Liver (tissue), 9 donors: Measurements from ENCODE around the gene GAS6. TPM values are rescaled to one million over a fixed set of nuclear protein-coding genes. Genes with fewer than 3 reads are reported as not detected.

Experiments
- DNase-seq: peaks from one replicate; pipeline ENCODE4 v3.0.0-alpha.2; 2017; ENCODE audit warnings: low spot score
- H3K27ac ChIP-seq, 2 donors: one replicate each; pipeline ENCODE4 v1.7.0; 2013; ENCODE audit warnings: inconsistent platforms in 2 of 2, low read length in 2 of 2, control low read depth in 1 of 2, low read depth in 1 of 2, mild to moderate bottlenecking in 1 of 2
- H3K27me3 ChIP-seq, 4 donors: one replicate each; pipeline versions ENCODE4 v1.6.1 to v1.7.0; 2013; ENCODE audit warnings: low read length in 3 of 4, inconsistent platforms in 1 of 4, mild to moderate bottlenecking in 1 of 4, moderate library complexity in 1 of 4; ENCODE audit not compliant: control insufficient read depth in 4 of 4, insufficient read depth in 4 of 4
- H3K36me3 ChIP-seq, 4 donors: one replicate each; pipeline versions ENCODE4 v1.6.1 to v1.7.0; 2013; ENCODE audit warnings: low read length in 3 of 4, mild to moderate bottlenecking in 3 of 4, low read depth in 1 of 4, moderate library complexity in 1 of 4; ENCODE audit not compliant: control insufficient read depth in 4 of 4, insufficient read depth in 3 of 4
- H3K4me1 ChIP-seq, 4 donors: one replicate each; pipeline versions ENCODE4 v1.6.1 to v1.7.0; 2013; ENCODE audit warnings: low read length in 3 of 4, mild to moderate bottlenecking in 3 of 4, moderate library complexity in 1 of 4; ENCODE audit not compliant: control insufficient read depth in 4 of 4, insufficient read depth in 4 of 4
- H3K4me3 ChIP-seq, 3 donors: one replicate each; pipeline versions ENCODE4 v1.6.1 to v1.7.0; 2013; ENCODE audit warnings: low read length in 3 of 3, control low read depth in 1 of 3, low read depth in 1 of 3, mild to moderate bottlenecking in 1 of 3
- H3K9ac ChIP-seq, 2 donors: one replicate each; pipeline ENCODE4 v1.7.0; 2013; ENCODE audit warnings: low read length in 2 of 2, mild to moderate bottlenecking in 2 of 2, moderate library complexity in 2 of 2, control low read depth in 1 of 2, low read depth in 1 of 2
- H3K9me3 ChIP-seq, 4 donors: one replicate each; pipeline versions ENCODE4 v1.6.1 to v1.7.0; 2013; ENCODE audit warnings: low read length in 3 of 4; ENCODE audit not compliant: control insufficient read depth in 4 of 4
- EGR1 ChIP-seq, 2 donors: IDR thresholded peaks; 2 replicates each; pipeline ENCODE4 v1.6.1; 2016 to 2018; ENCODE audit warnings: antibody characterized with exemption in 2 of 2, low read depth in 2 of 2
- FOXA1 ChIP-seq: IDR thresholded peaks from 2 replicates; pipeline ENCODE4 v1.6.1; 2016; ENCODE audit warnings: antibody characterized with exemption
- FOXA2 ChIP-seq: IDR thresholded peaks from 2 replicates; pipeline ENCODE4 v1.6.1; 2016; ENCODE audit warnings: antibody characterized with exemption
- GABPA ChIP-seq, 2 donors: IDR thresholded peaks in 1 of 2; conservative IDR thresholded peaks in 1 of 2; 2 replicates each; pipeline ENCODE4 v1.6.1; 2016; ENCODE audit warnings: antibody characterized with exemption in 2 of 2, mild to moderate bottlenecking in 1 of 2, moderate library complexity in 1 of 2
- HNF4A ChIP-seq, 2 donors: conservative IDR thresholded peaks; 2 replicates each; pipeline ENCODE4 v1.6.1; 2016; ENCODE audit warnings: antibody characterized with exemption in 2 of 2, mild to moderate bottlenecking in 2 of 2
- HNF4G ChIP-seq: IDR thresholded peaks from 2 replicates; pipeline ENCODE4 v1.6.1; 2016; ENCODE audit warnings: antibody characterized with exemption
- JUND ChIP-seq, 2 donors: IDR thresholded peaks; 2 replicates each; pipeline ENCODE4 v1.6.1; 2016; ENCODE audit warnings: antibody characterized with exemption in 2 of 2
- NR2F2 ChIP-seq: IDR thresholded peaks from 2 replicates; pipeline ENCODE4 v1.6.1; 2016; ENCODE audit warnings: antibody characterized with exemption
- RAD21 ChIP-seq, 2 donors: IDR thresholded peaks; 2 replicates each; pipeline ENCODE4 v1.6.1; 2016; ENCODE audit warnings: antibody characterized with exemption in 2 of 2, mild to moderate bottlenecking in 2 of 2
- REST ChIP-seq: IDR thresholded peaks from 2 replicates; pipeline ENCODE4 v1.6.1; 2016; ENCODE audit warnings: antibody characterized with exemption, mild to moderate bottlenecking
- SP1 ChIP-seq: IDR thresholded peaks from 2 replicates; pipeline ENCODE4 v1.6.1; 2018; ENCODE audit warnings: antibody characterized with exemption, mild to moderate bottlenecking
- TAF1 ChIP-seq: conservative IDR thresholded peaks from 2 replicates; pipeline ENCODE4 v1.6.1; 2016; ENCODE audit warnings: antibody characterized with exemption, mild to moderate bottlenecking
- YY1 ChIP-seq: IDR thresholded peaks from 2 replicates; pipeline ENCODE4 v1.6.1; 2016; ENCODE audit warnings: antibody characterized with exemption, mild to moderate bottlenecking
- WGBS: extraction: QIAGEN DNeasy Blood & Tissue Kit; methylation state at CpG from one replicate; pipeline ENCODE4 v1.1.7; 2013; 5-methylcytosine and 5-hydroxymethylcytosine counted together
- polyA plus RNA-seq, 2 donors: library from polyadenylated mRNA; stranded (reverse) in 1 of 2; unstranded in 1 of 2; fragments of 200-250 nt in 1 of 2; fragments of >200 nt in 1 of 2; fragmentation: Nextera tagmentation in 1 of 2; extraction: Ambion mirVana in 1 of 2; gene quantifications; one replicate each; pipeline versions ENCODE4 v1.2.1 to v1.2.3, GENCODE V29; 2013 to 2015
- total RNA-seq, 2 donors: library from RNA; depleted of rRNA; stranded (reverse); fragments of >200 nt; gene quantifications; one replicate each; pipeline ENCODE4 v1.2.3, GENCODE V29; 2014
- TF ChIP-seq, protein P1 (sequence below): IDR thresholded peaks from 2 replicates; pipeline ENCODE4 v1.6.1; 2016; ENCODE audit warnings: antibody characterized with exemption
- TF ChIP-seq, protein P2 (sequence below): fragments of 150-350 bp; IDR thresholded peaks from 2 replicates; pipeline ENCODE4 v1.5.1; 2017; ENCODE audit warnings: improper control_type of control experiment, low read depth, low read length; ENCODE audit not compliant: missing input control
- TF ChIP-seq, protein P3 (sequence below): IDR thresholded peaks from 2 replicates; pipeline ENCODE4 v1.6.1; 2016; ENCODE audit warnings: antibody characterized with exemption
- TF ChIP-seq, protein P4 (sequence below): IDR thresholded peaks from 2 replicates; pipeline ENCODE4 v1.6.1; 2016; ENCODE audit warnings: antibody characterized with exemption
- donor health status: healthy.
- donor health status: healthy.
- donor health status: healthy.
- donor health status: healthy.
- donor health status: healthy.

The GAS6 gene
- total and polyA plus RNA-seq, 4 donors, result 2.5 to 30.2 (median 9.1) TPM

GRCh38 chr13:113906571-113906970, 42.7 kb upstream of the GAS6 start:
- no peak for TF ChIP-seq YY1
- TF ChIP-seq HNF4G, result no peak
- TF ChIP-seq NR2F2, result no peak
- TF ChIP-seq TAF1, result no peak
- TF ChIP-seq, protein P1, sequence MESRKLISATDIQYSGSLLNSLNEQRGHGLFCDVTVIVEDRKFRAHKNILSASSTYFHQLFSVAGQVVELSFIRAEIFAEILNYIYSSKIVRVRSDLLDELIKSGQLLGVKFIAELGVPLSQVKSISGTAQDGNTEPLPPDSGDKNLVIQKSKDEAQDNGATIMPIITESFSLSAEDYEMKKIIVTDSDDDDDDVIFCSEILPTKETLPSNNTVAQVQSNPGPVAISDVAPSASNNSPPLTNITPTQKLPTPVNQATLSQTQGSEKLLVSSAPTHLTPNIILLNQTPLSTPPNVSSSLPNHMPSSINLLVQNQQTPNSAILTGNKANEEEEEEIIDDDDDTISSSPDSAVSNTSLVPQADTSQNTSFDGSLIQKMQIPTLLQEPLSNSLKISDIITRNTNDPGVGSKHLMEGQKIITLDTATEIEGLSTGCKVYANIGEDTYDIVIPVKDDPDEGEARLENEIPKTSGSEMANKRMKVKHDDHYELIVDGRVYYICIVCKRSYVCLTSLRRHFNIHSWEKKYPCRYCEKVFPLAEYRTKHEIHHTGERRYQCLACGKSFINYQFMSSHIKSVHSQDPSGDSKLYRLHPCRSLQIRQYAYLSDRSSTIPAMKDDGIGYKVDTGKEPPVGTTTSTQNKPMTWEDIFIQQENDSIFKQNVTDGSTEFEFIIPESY, result no peak
- TF ChIP-seq, protein P2, sequence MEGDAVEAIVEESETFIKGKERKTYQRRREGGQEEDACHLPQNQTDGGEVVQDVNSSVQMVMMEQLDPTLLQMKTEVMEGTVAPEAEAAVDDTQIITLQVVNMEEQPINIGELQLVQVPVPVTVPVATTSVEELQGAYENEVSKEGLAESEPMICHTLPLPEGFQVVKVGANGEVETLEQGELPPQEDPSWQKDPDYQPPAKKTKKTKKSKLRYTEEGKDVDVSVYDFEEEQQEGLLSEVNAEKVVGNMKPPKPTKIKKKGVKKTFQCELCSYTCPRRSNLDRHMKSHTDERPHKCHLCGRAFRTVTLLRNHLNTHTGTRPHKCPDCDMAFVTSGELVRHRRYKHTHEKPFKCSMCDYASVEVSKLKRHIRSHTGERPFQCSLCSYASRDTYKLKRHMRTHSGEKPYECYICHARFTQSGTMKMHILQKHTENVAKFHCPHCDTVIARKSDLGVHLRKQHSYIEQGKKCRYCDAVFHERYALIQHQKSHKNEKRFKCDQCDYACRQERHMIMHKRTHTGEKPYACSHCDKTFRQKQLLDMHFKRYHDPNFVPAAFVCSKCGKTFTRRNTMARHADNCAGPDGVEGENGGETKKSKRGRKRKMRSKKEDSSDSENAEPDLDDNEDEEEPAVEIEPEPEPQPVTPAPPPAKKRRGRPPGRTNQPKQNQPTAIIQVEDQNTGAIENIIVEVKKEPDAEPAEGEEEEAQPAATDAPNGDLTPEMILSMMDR, result no peak
- no peak for TF ChIP-seq FOXA1
- TF ChIP-seq, protein P3, sequence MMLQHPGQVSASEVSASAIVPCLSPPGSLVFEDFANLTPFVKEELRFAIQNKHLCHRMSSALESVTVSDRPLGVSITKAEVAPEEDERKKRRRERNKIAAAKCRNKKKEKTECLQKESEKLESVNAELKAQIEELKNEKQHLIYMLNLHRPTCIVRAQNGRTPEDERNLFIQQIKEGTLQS, result no peak
- no peak for TF ChIP-seq HNF4A (conservative IDR thresholded peaks at IDR 0.05)
- TF ChIP-seq GABPA (IDR thresholded peaks at IDR 0.05 in 1 of 2, conservative IDR thresholded peaks at IDR 0.05 in 1 of 2), result no peak
- TF ChIP-seq EGR1 (IDR thresholded peaks at IDR 0.05; ENCODE audit: low read depth in 2 of 2), result no peak
- TF ChIP-seq REST, result no peak
- TF ChIP-seq RAD21 (IDR thresholded peaks at IDR 0.05), result no peak
- TF ChIP-seq, protein P4, sequence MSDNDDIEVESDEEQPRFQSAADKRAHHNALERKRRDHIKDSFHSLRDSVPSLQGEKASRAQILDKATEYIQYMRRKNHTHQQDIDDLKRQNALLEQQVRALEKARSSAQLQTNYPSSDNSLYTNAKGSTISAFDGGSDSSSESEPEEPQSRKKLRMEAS, result no peak
- TF ChIP-seq FOXA2, result no peak
- no peak for TF ChIP-seq SP1
- H3K36me3 ChIP-seq, result peaks cover 0 to 1% (median 0%) of the 10 kb centered on the region in 4 donors
- peak; percentile 21 for DNase-seq
- H3K9ac ChIP-seq, result no peak overlapping the region
- WGBS, result 88% methylated on average over 4 of the region's 4 CpGs
- H3K27me3 ChIP-seq, result peaks cover 0 to 8% (median 0%) of the 10 kb centered on the region in 4 donors
- no peak overlapping the region for H3K4me3 ChIP-seq
- no peak overlapping the region for H3K27ac ChIP-seq
- no peaks in the 10 kb centered on the region for H3K9me3 ChIP-seq
- H3K4me1 ChIP-seq, result no peaks in the 10 kb centered on the region

- H3K9me3 ChIP-seq, result no peaks in the 10 kb centered on the region
- peaks cover 0 to 1% (median 0%) of the 10 kb centered on the region in 4 donors for H3K36me3 ChIP-seq
- H3K4me3 ChIP-seq, result no peak overlapping the region
- peak; percentile 17 for DNase-seq
- peaks cover 0 to 8% (median 0%) of the 10 kb centered on the region in 4 donors for H3K27me3 ChIP-seq
- TF ChIP-seq HNF4A (conservative IDR thresholded peaks at IDR 0.05) (no peak), GABPA (IDR thresholded peaks at IDR 0.05 in 1 of 2, conservative IDR thresholded peaks at IDR 0.05 in 1 of 2) (no peak), YY1 (no peak), EGR1 (IDR thresholded peaks at IDR 0.05; ENCODE audit: low read depth in 2 of 2) (no peak), JUND (IDR thresholded peaks at IDR 0.05) (no peak), HNF4G (no peak), FOXA2 (no peak), FOXA1 (no peak), SP1 (no peak), TAF1 (no peak), REST (no peak)
- TF ChIP-seq, protein P4, result no peak
- H3K4me1 ChIP-seq, result no peaks in the 10 kb centered on the region
- H3K9ac ChIP-seq, result no peak overlapping the region
- WGBS, result 92% methylated on average over 8 of the region's 8 CpGs
- H3K27ac ChIP-seq, result no peak overlapping the region
These were observed 42.1 kb upstream of the GAS6 start for GRCh38 chr13:113905942-113906341.
